Loucy (cell line): ENCODE results near the gene HMX1.

Source experiments
- H2AFZ ChIP-seq: fragments of 200-600 bp; sonication (generic); 2 replicates; pipeline ENCODE4 v1.6.0; 2016; ENCODE audit warnings: antibody characterized with exemption, mild to moderate bottlenecking, low read length, moderate library complexity
- H3F3A ChIP-seq: fragments of 200-600 bp; 2 replicates; pipeline ENCODE4 v1.6.0; 2016; ENCODE audit warnings: antibody characterized with exemption, low read depth, mild to moderate bottlenecking
- H3K27me3 ChIP-seq: fragments of 200-600 bp; sonication (generic); 2 replicates; pipeline ENCODE4 v1.6.1; 2014; ENCODE audit warnings: low read length, mild to moderate bottlenecking; ENCODE audit not compliant: insufficient read depth, poor library complexity, severe bottlenecking
- H3K36me3 ChIP-seq: fragments of 200-600 bp; sonication (generic); 2 replicates; pipeline ENCODE4 v1.6.1; 2016; ENCODE audit warnings: low read length; ENCODE audit not compliant: insufficient read depth
- H3K4me1 ChIP-seq: fragments of 200-600 bp; sonication (generic); 2 replicates; pipeline ENCODE4 v1.5.1; 2014; ENCODE audit warnings: low read length, mild to moderate bottlenecking; ENCODE audit not compliant: insufficient read depth, poor library complexity, severe bottlenecking
- H3K4me2 ChIP-seq: fragments of 200-600 bp; sonication (generic); 2 replicates; pipeline ENCODE4 v1.6.0; 2014; ENCODE audit warnings: antibody characterized with exemption, low read length, low read depth, mild to moderate bottlenecking; ENCODE audit not compliant: poor library complexity, severe bottlenecking
- H3K4me3 ChIP-seq: fragments of 200-600 bp; sonication (generic); 2 replicates; pipeline ENCODE4 v1.5.1; 2014; ENCODE audit warnings: low read length, mild to moderate bottlenecking, mixed read lengths; ENCODE audit not compliant: poor library complexity, severe bottlenecking
- H3K79me2 ChIP-seq: fragments of 200-600 bp; sonication (generic); 2 replicates; pipeline ENCODE4 v1.6.1; 2014; ENCODE audit warnings: low read length; ENCODE audit not compliant: insufficient read depth
- H3K9ac ChIP-seq: fragments of 200-600 bp; sonication (generic); 2 replicates; pipeline ENCODE4 v1.6.0; 2014; ENCODE audit warnings: mild to moderate bottlenecking, low read depth, low read length, moderate library complexity; ENCODE audit not compliant: poor library complexity, severe bottlenecking
- H3K9me2 ChIP-seq: fragments of 200-600 bp; sonication (generic); replicated peaks from 2 replicates; pipeline ENCODE4 v1.6.1; 2016; ENCODE audit warnings: low read depth, low read length, mixed read lengths
- H3K9me3 ChIP-seq: fragments of 200-600 bp; sonication (generic); 2 replicates; pipeline ENCODE4 v1.6.1; 2014; ENCODE audit warnings: mild to moderate bottlenecking, antibody characterized with exemption, low read length, low read depth; ENCODE audit not compliant: insufficient read depth
- H4K20me1 ChIP-seq: fragments of 200-600 bp; sonication (generic); 2 replicates; pipeline ENCODE4 v1.6.0; 2014; ENCODE audit warnings: antibody characterized with exemption, low read length, mild to moderate bottlenecking; ENCODE audit not compliant: insufficient read depth, poor library complexity, severe bottlenecking
- CTCF ChIP-seq: fragments of 200-600 bp; sonication (generic); conservative IDR thresholded peaks from 2 replicates; pipeline ENCODE4 v1.5.1; 2014; ENCODE audit warnings: mild to moderate bottlenecking, antibody characterized with exemption, low read length
- EZH2phosphoT487 ChIP-seq: fragments of 200-600 bp; IDR thresholded peaks from 2 replicates; pipeline ENCODE4 v1.6.1; 2018; ENCODE audit warnings: antibody characterized with exemption, mild to moderate bottlenecking, moderate library complexity, borderline replicate concordance

Gene HMX1

GRCh38 chr4:8846826-8847225 lies 24.8 kb downstream of the HMX1 start:
- H3K79me2 ChIP-seq: no peaks in the 10 kb centered on the region
- no peaks in the 10 kb centered on the region for H3K36me3 ChIP-seq
- no peaks in the 10 kb centered on the region for H3F3A ChIP-seq
- H3K9ac ChIP-seq: no peak overlapping the region
- H3K4me3 ChIP-seq: no peak overlapping the region
- no peaks in the 10 kb centered on the region for H3K9me2 ChIP-seq
- no peaks in the 10 kb centered on the region for H3K27me3 ChIP-seq
- H4K20me1 ChIP-seq: no peaks in the 10 kb centered on the region
- H2AFZ ChIP-seq: no peak overlapping the region
- H3K9me3 ChIP-seq: peaks cover 2% of the 10 kb centered on the region; the same call in 1 of the 2 replicates
- TF ChIP-seq CTCF: no peak
- no peak for TF ChIP-seq EZH2phosphoT487
- no peak overlapping the region for H3K4me2 ChIP-seq
- no peaks in the 10 kb centered on the region for H3K4me1 ChIP-seq

DNA sequence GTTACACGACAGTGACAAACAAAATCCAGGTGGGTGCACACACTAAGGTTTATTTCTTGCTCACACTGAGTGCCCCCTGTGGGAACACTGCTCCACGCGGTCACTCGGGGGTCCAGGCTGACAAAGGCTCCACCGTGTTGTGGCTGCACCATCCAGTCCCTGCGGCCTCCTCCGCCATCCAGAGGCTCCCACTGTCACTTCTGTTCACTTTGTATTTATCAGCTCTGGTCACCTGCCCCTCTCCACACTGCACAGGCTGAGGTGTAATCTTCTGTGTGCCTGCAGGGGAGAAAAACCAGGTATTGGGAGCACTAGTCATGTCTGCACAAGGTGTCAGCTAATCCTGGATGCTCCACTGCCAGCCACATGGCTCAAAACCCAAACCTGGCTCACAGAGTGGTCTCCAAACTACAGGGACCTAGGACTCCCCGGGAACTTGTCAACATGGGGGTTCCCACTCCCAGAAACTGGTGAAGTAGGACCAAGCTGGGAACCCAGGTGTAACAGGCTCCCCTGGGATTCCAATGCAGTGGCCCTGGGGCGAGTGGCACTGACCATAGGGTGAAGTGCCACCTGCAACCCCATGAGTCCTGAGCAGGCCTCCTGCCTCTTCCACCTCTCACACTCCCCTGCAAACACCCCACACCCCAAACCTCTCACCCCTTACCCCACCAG lies 25.5 kb downstream of the HMX1 start:
- no peak overlapping the region for H3K9ac ChIP-seq
- no peaks in the 10 kb centered on the region for H3K36me3 ChIP-seq
- no peaks in the 10 kb centered on the region for H3K79me2 ChIP-seq
- no peaks in the 10 kb centered on the region for H3F3A ChIP-seq
- no peak for TF ChIP-seq CTCF
- H3K9me2 ChIP-seq: no peaks in the 10 kb centered on the region
- no peak overlapping the region for H3K4me2 ChIP-seq
- peaks cover 6% of the 10 kb centered on the region; the same call in 1 of the 2 replicates for H3K9me3 ChIP-seq
- H2AFZ ChIP-seq: no peak overlapping the region
- no peaks in the 10 kb centered on the region for H4K20me1 ChIP-seq
- no peak overlapping the region for H3K4me3 ChIP-seq
- H3K27me3 ChIP-seq: no peaks in the 10 kb centered on the region
- H3K4me1 ChIP-seq: no peaks in the 10 kb centered on the region

DNA sequence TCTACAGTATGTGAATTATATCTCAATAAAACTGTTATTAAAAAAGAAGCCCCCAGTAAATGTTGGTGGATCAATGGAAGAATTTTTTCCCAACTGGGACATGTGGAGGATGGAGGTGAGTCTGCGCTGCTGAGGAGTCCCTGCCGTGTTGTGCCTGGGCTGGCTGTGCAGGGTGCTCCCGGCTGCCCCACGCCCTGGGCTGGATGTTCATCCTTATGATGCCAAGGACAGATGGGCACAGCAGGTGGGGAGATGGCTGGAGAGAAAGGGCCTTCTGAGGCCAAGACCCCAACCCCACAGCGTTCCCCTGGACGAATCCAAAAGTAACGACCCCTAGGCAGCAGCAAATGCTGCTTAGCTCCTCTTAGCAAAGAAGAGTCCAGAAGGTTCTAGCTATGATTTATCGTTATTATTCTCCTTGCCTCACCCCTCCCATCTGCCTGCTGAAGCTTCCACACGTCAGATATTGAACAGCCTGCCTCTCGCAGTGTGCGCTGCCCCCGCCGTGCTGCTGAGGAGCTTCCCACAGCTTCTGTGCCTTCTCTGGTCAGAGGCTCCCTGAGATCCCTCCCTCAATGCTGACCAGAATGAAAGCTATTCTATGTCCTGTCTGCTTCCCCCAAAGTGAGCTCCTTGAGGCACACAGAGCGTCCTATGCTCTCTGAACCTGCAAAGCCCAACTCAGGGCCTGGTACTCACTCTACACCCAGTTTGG lies 26.5 kb downstream of the HMX1 start:
- peaks cover 9% of the 10 kb centered on the region; the same call in 1 of the 2 replicates for H3K9me3 ChIP-seq
- no peaks in the 10 kb centered on the region for H3F3A ChIP-seq
- no peaks in the 10 kb centered on the region for H3K4me1 ChIP-seq
- no peak overlapping the region for H3K4me2 ChIP-seq
- H2AFZ ChIP-seq: no peak overlapping the region
- no peaks in the 10 kb centered on the region for H3K36me3 ChIP-seq
- H3K9me2 ChIP-seq: no peaks in the 10 kb centered on the region
- no peak overlapping the region for H3K4me3 ChIP-seq
- no peak for TF ChIP-seq CTCF
- TF ChIP-seq EZH2phosphoT487: no peak
- H4K20me1 ChIP-seq: no peaks in the 10 kb centered on the region
- no peaks in the 10 kb centered on the region for H3K27me3 ChIP-seq
- no peaks in the 10 kb centered on the region for H3K79me2 ChIP-seq
- no peak overlapping the region for H3K9ac ChIP-seq
